ENCODE results near the gene MAP2. TPM values are rescaled to one million over a fixed set of nuclear protein-coding genes. Genes with fewer than 3 reads are reported as not detected.

MAP2 gene
- total RNA-seq, 1 donor from 2014 or later, result 8.2 TPM

GRCh38 chr2:209685963-209686362, 262.1 kb downstream of the MAP2 start:
- Histone ChIP-seq H3K36me3 (ENCODE audit: control insufficient read depth, insufficient read depth, low read length) (no peaks in the 10 kb centered on the region), H3K4me3 (ENCODE audit: low read depth, low read length) (no peak overlapping the region), H3K27me3 (ENCODE audit: control insufficient read depth, insufficient read depth, low read length) (no peaks in the 10 kb centered on the region)
- DNase-seq (ENCODE audit: low read depth), result no peak
- no peak for FAIRE-seq
- TF ChIP-seq CTCF (IDR thresholded peaks at IDR 0.05; ENCODE audit: insufficient read depth, low read length, severe bottlenecking), result no peak

GRCh38 chr2:209686448-209686847, 262.6 kb downstream of the MAP2 start:
- H3K36me3 ChIP-seq (ENCODE audit: control insufficient read depth, insufficient read depth, low read length), result no peaks in the 10 kb centered on the region
- FAIRE-seq, result no peak
- no peaks in the 10 kb centered on the region for H3K27me3 ChIP-seq (ENCODE audit: control insufficient read depth, insufficient read depth, low read length)
- DNase-seq (ENCODE audit: low read depth), result no peak
- no peak overlapping the region for H3K4me3 ChIP-seq (ENCODE audit: low read depth, low read length)
- TF ChIP-seq CTCF (IDR thresholded peaks at IDR 0.05; ENCODE audit: insufficient read depth, low read length, severe bottlenecking), result no peak

GRCh38 chr2:209687323-209687969, 263.6 kb downstream of the MAP2 start:
- no peaks in the 10 kb centered on the region for H3K27me3 ChIP-seq (ENCODE audit: control insufficient read depth, insufficient read depth, low read length)
- no peak overlapping the region for H3K4me3 ChIP-seq (ENCODE audit: low read depth, low read length)
- TF ChIP-seq CTCF (IDR thresholded peaks at IDR 0.05; ENCODE audit: insufficient read depth, low read length, severe bottlenecking), result no peak
- DNase-seq (ENCODE audit: low read depth) (no peak), FAIRE-seq (peak; percentile 88)
- H3K36me3 ChIP-seq (ENCODE audit: control insufficient read depth, insufficient read depth, low read length), result no peaks in the 10 kb centered on the region

GRCh38 chr2:209688385-209688784, 264.5 kb downstream of the MAP2 start:
- no peaks in the 10 kb centered on the region for H3K27me3 ChIP-seq (ENCODE audit: control insufficient read depth, insufficient read depth, low read length)
- FAIRE-seq (no peak), DNase-seq (ENCODE audit: low read depth) (peak; percentile 70)
- TF ChIP-seq CTCF (IDR thresholded peaks at IDR 0.05; ENCODE audit: insufficient read depth, low read length, severe bottlenecking), result no peak
- no peaks in the 10 kb centered on the region for H3K36me3 ChIP-seq (ENCODE audit: control insufficient read depth, insufficient read depth, low read length)
- no peak overlapping the region for H3K4me3 ChIP-seq (ENCODE audit: low read depth, low read length)

GRCh38 chr2:209690029-209690754, 266.3 kb downstream of the MAP2 start:
- no peak for DNase-seq (ENCODE audit: low read depth)
- Histone ChIP-seq H3K27me3 (ENCODE audit: control insufficient read depth, insufficient read depth, low read length) (no peaks in the 10 kb centered on the region), H3K4me3 (ENCODE audit: low read depth, low read length) (no peak overlapping the region), H3K36me3 (ENCODE audit: control insufficient read depth, insufficient read depth, low read length) (no peaks in the 10 kb centered on the region)
- no peak for FAIRE-seq
- no peak for TF ChIP-seq CTCF (IDR thresholded peaks at IDR 0.05; ENCODE audit: insufficient read depth, low read length, severe bottlenecking)

Data from bronchial epithelial cell (primary cell).